KMS-11 (cell line): ENCODE measurements around the gene TMEM42.

ENCODE experiments used
- H2AFZ ChIP-seq: fragments of 200-600 bp; sonication (generic); 2 replicates; pipeline ENCODE4 v1.6.1; 2016; ENCODE audit warnings: antibody characterized with exemption, mixed run types, low read depth
- H3K27ac ChIP-seq: fragments of 200-600 bp; sonication (generic); 2 replicates; pipeline ENCODE4 v1.6.1; 2016; ENCODE audit warnings: mild to moderate bottlenecking, mixed run types
- H3K27me3 ChIP-seq: fragments of 200-600 bp; sonication (generic); 2 replicates; pipeline ENCODE4 v1.6.1; 2017; ENCODE audit warnings: mild to moderate bottlenecking, low read depth, mixed run types, moderate library complexity; ENCODE audit not compliant: insufficient read depth
- H3K36me3 ChIP-seq: fragments of 200-600 bp; sonication (generic); 2 replicates; pipeline ENCODE4 v1.6.1; 2017; ENCODE audit warnings: mild to moderate bottlenecking, mixed run types; ENCODE audit not compliant: insufficient read depth
- H3K4me1 ChIP-seq: fragments of 200-600 bp; sonication (generic); 2 replicates; pipeline ENCODE4 v1.6.1; 2016; ENCODE audit warnings: mild to moderate bottlenecking, low read depth, mixed run types; ENCODE audit not compliant: poor library complexity, severe bottlenecking
- H3K4me2 ChIP-seq: fragments of 200-600 bp; sonication (generic); 2 replicates; pipeline ENCODE4 v1.7.0; 2016; ENCODE audit warnings: mild to moderate bottlenecking, mixed run types
- H3K4me3 ChIP-seq: fragments of 200-600 bp; sonication (generic); IDR thresholded peaks from 2 replicates; pipeline ENCODE4 v1.6.1; 2017; ENCODE audit warnings: low read depth, low read length, mixed read lengths; ENCODE audit not compliant: insufficient read depth
- H3K79me2 ChIP-seq: fragments of 200-600 bp; sonication (generic); 2 replicates; pipeline ENCODE4 v1.6.1; 2016; ENCODE audit warnings: low read depth, mixed run types; ENCODE audit not compliant: insufficient read depth
- H3K9ac ChIP-seq: fragments of 200-600 bp; sonication (generic); 2 replicates; pipeline ENCODE4 v1.6.1; 2016; ENCODE audit warnings: mild to moderate bottlenecking, mixed run types
- H4K20me1 ChIP-seq: fragments of 200-600 bp; sonication (generic); 2 replicates; pipeline ENCODE4 v1.6.1; 2016; ENCODE audit warnings: mild to moderate bottlenecking, mixed run types; ENCODE audit not compliant: insufficient read depth
- CTCF ChIP-seq: fragments of 200-600 bp; sonication (generic); conservative IDR thresholded peaks from 2 replicates; pipeline ENCODE4 v1.6.1; 2017; ENCODE audit warnings: low read depth, mild to moderate bottlenecking, antibody characterized with exemption, low read length, moderate library complexity, mixed read lengths

TMEM42 gene

GRCh38 chr3:44833394-44833793 lies 28.3 kb upstream of the TMEM42 start:
- no peak overlapping the region for H3K9ac ChIP-seq
- H3K4me3 ChIP-seq, result no peak overlapping the region
- no peak overlapping the region for H3K27ac ChIP-seq
- no peaks in the 10 kb centered on the region for H3K27me3 ChIP-seq
- peaks cover 3% of the 10 kb centered on the region; the same call in 1 of the 2 replicates for H3K36me3 ChIP-seq
- no peak overlapping the region for H3K4me2 ChIP-seq
- H4K20me1 ChIP-seq, result no peaks in the 10 kb centered on the region
- TF ChIP-seq CTCF, result no peak
- no peaks in the 10 kb centered on the region for H3K79me2 ChIP-seq
- H3K4me1 ChIP-seq, result no peaks in the 10 kb centered on the region
- no peak overlapping the region for H2AFZ ChIP-seq

- Histone ChIP-seq H3K36me3 (no peaks in the 10 kb centered on the region), H3K4me1 (no peaks in the 10 kb centered on the region), H3K79me2 (no peaks in the 10 kb centered on the region), H2AFZ (no peak overlapping the region), H4K20me1 (no peaks in the 10 kb centered on the region), H3K27ac (no peak overlapping the region), H3K4me2 (no peak overlapping the region), H3K9ac (no peak overlapping the region), H3K27me3 (no peaks in the 10 kb centered on the region), H3K4me3 (no peak overlapping the region)
- no peak for TF ChIP-seq CTCF
These were observed 26.0 kb upstream of the TMEM42 start for GRCh38 chr3:44835684-44836083.

- no peak overlapping the region for H3K27ac ChIP-seq
- no peak overlapping the region for H2AFZ ChIP-seq
- no peak overlapping the region for H3K9ac ChIP-seq
- no peaks in the 10 kb centered on the region for H3K27me3 ChIP-seq
- H3K4me1 ChIP-seq, result no peaks in the 10 kb centered on the region
- no peak overlapping the region for H3K4me3 ChIP-seq
- H3K4me2 ChIP-seq, result no peak overlapping the region
- H4K20me1 ChIP-seq, result no peaks in the 10 kb centered on the region
- peaks cover 3% of the 10 kb centered on the region; the same call in 1 of the 2 replicates for H3K36me3 ChIP-seq
- H3K79me2 ChIP-seq, result no peaks in the 10 kb centered on the region
- no peak for TF ChIP-seq CTCF
These were observed 19.3 kb upstream of the TMEM42 start for GRCh38 chr3:44842376-44842775.

GRCh38 chr3:44845528-44846520 lies 15.9 kb upstream of the TMEM42 start:
- no peaks in the 10 kb centered on the region for H4K20me1 ChIP-seq
- no peak overlapping the region for H3K4me2 ChIP-seq
- no peaks in the 10 kb centered on the region for H3K27me3 ChIP-seq
- no peak overlapping the region for H3K27ac ChIP-seq
- H3K79me2 ChIP-seq, result no peaks in the 10 kb centered on the region
- H3K9ac ChIP-seq, result no peak overlapping the region
- no peaks in the 10 kb centered on the region for H3K4me1 ChIP-seq
- no peak overlapping the region for H2AFZ ChIP-seq
- H3K36me3 ChIP-seq, result peaks cover 3% of the 10 kb centered on the region; the same call in 1 of the 2 replicates
- no peak for TF ChIP-seq CTCF
- no peak overlapping the region for H3K4me3 ChIP-seq
